OCI-LY1 (cell line): ENCODE measurements around the gene ATP5F1D.

Source experiments
- H2AFZ ChIP-seq: fragments of 200-600 bp; sonication (generic), shearing (Covaris generic); 2 replicates; pipeline ENCODE4 v1.6.0; 2014; ENCODE audit warnings: antibody characterized with exemption, mild to moderate bottlenecking, low read length
- H3F3A ChIP-seq: fragments of 200-600 bp; sonication (generic), shearing (Covaris generic); 2 replicates; pipeline ENCODE4 v1.6.0; 2014; ENCODE audit warnings: mild to moderate bottlenecking, antibody characterized with exemption, low read length, moderate library complexity; ENCODE audit not compliant: insufficient read depth
- H3K27ac ChIP-seq: fragments of 200-600 bp; sonication (generic); 2 replicates; pipeline ENCODE4 v1.5.1; 2014; ENCODE audit warnings: low read length, mixed run types, mild to moderate bottlenecking, low read depth; ENCODE audit not compliant: poor library complexity, severe bottlenecking
- H3K27me3 ChIP-seq: fragments of 200-600 bp; sonication (generic); 2 replicates; pipeline ENCODE4 v1.6.0; 2014; ENCODE audit warnings: antibody characterized with exemption, mild to moderate bottlenecking, low read length, moderate library complexity; ENCODE audit not compliant: insufficient read depth
- H3K36me3 ChIP-seq: fragments of 200-600 bp; sonication (generic); 2 replicates; pipeline ENCODE4 v1.6.1; 2014; ENCODE audit warnings: mild to moderate bottlenecking, antibody characterized with exemption, low read length, moderate library complexity, mixed read lengths; ENCODE audit not compliant: insufficient read depth
- H3K4me1 ChIP-seq: fragments of 200-600 bp; sonication (generic); 2 replicates; pipeline ENCODE4 v1.5.1; 2014; ENCODE audit warnings: mild to moderate bottlenecking, low read length, moderate library complexity; ENCODE audit not compliant: insufficient read depth, severe bottlenecking
- H3K4me2 ChIP-seq: fragments of 200-600 bp; sonication (generic), shearing (Covaris generic); 2 replicates; pipeline ENCODE4 v1.6.1; 2014; ENCODE audit warnings: low read length
- H3K4me3 ChIP-seq: fragments of 200-600 bp; sonication (generic); 2 replicates; pipeline ENCODE4 v1.5.1; 2014; ENCODE audit warnings: low read length, low read depth, mild to moderate bottlenecking, mixed read lengths; ENCODE audit not compliant: poor library complexity, severe bottlenecking
- H3K79me2 ChIP-seq: fragments of 200-600 bp; shearing (Covaris generic); 2 replicates; pipeline ENCODE4 v1.6.1; 2016; ENCODE audit warnings: mixed run types, low read length, mixed read lengths; ENCODE audit not compliant: insufficient read depth
- H3K9ac ChIP-seq: fragments of 200-600 bp; sonication (generic), shearing (Covaris generic); 2 replicates; pipeline ENCODE4 v1.6.1; 2014; ENCODE audit warnings: mild to moderate bottlenecking, low read length, mixed read lengths
- H3K9me2 ChIP-seq: fragments of 200-600 bp; sonication (generic), shearing (Covaris generic); 2 replicates; pipeline ENCODE4 v1.6.1; 2014; ENCODE audit warnings: low read depth, mild to moderate bottlenecking, low read length, mixed read lengths
- H3K9me3 ChIP-seq: fragments of 200-600 bp; shearing (Covaris generic); 2 replicates; pipeline ENCODE4 v1.6.1; 2014; ENCODE audit warnings: low read length, mixed read lengths
- H4K20me1 ChIP-seq: fragments of 200-600 bp; sonication (generic), shearing (Covaris generic); 2 replicates; pipeline ENCODE4 v1.6.0; 2016; ENCODE audit warnings: mild to moderate bottlenecking, low read length; ENCODE audit not compliant: insufficient read depth
- CTCF ChIP-seq: fragments of 200-600 bp; sonication (generic), shearing (Covaris generic); IDR thresholded peaks from 2 replicates; pipeline ENCODE4 v1.5.1; 2017; ENCODE audit warnings: mild to moderate bottlenecking, antibody characterized with exemption, low read length, moderate library complexity, mixed read lengths
- EZH2 ChIP-seq: fragments of 200-600 bp; sonication (generic), shearing (Covaris generic); IDR thresholded peaks from 2 replicates; pipeline ENCODE4 v1.8.0; 2017; ENCODE audit warnings: borderline replicate concordance, mixed run types, mild to moderate bottlenecking, antibody characterized with exemption, low read length, moderate library complexity, mixed read lengths

ATP5F1D gene

DNA sequence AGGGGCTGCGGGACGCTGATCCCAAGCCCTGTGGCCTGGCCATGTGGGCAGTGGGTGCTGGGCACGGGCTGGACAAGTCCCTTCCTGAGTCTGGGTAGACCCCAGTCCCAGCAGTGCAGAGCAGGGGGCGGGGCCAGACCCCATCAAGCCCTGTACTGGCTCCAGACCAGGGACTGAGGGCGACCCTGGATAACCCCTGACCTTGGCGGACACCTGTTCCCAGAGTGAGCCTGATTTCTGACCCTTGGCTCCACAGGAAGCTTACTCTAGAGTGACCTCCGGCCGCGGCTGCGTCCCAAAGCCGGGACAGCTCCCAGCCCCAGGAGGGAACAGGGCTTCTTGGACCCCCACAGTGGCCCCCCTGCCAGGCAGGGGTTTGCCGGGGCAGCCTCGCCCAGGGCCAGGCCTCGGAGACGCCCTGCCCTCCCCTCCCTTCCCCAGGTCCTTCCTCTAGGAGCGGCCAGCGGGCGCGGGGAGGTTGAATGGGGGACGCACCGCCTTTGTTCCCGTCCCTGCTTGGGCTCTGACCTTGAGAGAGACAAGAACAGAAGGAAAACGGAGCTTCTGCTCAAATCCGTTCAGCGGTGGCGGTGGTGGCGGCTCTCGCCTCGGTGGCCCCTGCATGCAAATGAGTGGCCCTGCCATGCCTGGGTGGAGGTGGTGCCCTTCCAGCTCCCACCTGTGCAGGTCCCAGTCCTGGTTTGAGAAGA, 41.8 kb downstream of the ATP5F1D start:
- H3F3A ChIP-seq = no peaks in the 10 kb centered on the region

DNA sequence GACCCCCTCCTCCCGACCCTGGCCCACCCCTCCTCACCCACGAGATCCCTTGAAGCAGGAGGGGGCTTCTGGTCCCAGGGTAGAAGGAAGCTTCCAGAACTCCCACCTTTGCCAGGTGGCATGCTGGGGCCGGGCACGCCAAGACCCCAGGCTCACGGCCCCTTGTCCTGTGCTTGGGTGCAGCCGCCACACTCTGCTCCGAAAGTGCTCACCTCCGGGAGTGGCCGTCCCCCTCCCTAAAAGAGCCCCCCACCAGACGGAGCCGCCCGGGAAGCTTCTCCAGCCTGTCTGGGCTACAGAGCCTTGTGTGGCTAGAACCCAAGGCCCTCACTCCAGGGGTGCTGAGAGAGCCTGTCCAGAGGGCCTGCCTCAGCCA, 42.4 kb downstream of the ATP5F1D start:
- Histone ChIP-seq H3K4me2 (no peak overlapping the region), H3K27ac (no peak overlapping the region), H3K9ac (no peak overlapping the region), H3K4me3 (no peak overlapping the region), H3K9me2 (no peaks in the 10 kb centered on the region), H3K27me3 (0 out of 2 replicates have a peak, but pooled peaks cover 9% of the 10 kb centered on the region), H3F3A (no peaks in the 10 kb centered on the region), H3K36me3 (peaks cover 21% of the 10 kb centered on the region), H3K9me3 (no peaks in the 10 kb centered on the region), H4K20me1 (no peaks in the 10 kb centered on the region), H2AFZ (no peak overlapping the region), H3K79me2 (no peaks in the 10 kb centered on the region), H3K4me1 (no peaks in the 10 kb centered on the region)
- TF ChIP-seq CTCF = no peak
- no peak for TF ChIP-seq EZH2

More for the DNA sequence above, 41.8 kb downstream of the ATP5F1D start:
- no peak overlapping the region for H3K4me3 ChIP-seq
- TF ChIP-seq CTCF (no peak), EZH2 (no peak)
- H3K9me3 ChIP-seq = no peaks in the 10 kb centered on the region
- H2AFZ ChIP-seq = no peak overlapping the region
- no peak overlapping the region for H3K27ac ChIP-seq
- H3K27me3 ChIP-seq = 0 out of 2 replicates have a peak, but pooled peaks cover 6% of the 10 kb centered on the region
- H3K4me1 ChIP-seq = no peaks in the 10 kb centered on the region
- no peaks in the 10 kb centered on the region for H4K20me1 ChIP-seq
- peaks cover 26% of the 10 kb centered on the region for H3K36me3 ChIP-seq
- no peaks in the 10 kb centered on the region for H3K79me2 ChIP-seq
- no peak overlapping the region for H3K4me2 ChIP-seq
- H3K9ac ChIP-seq = no peak overlapping the region
- H3K9me2 ChIP-seq = no peaks in the 10 kb centered on the region

- H3K27me3 ChIP-seq = 0 out of 2 replicates have a peak, but pooled peaks cover 14% of the 10 kb centered on the region
- TF ChIP-seq EZH2 (no peak), CTCF (no peak)
- H3K4me1 ChIP-seq = no peaks in the 10 kb centered on the region
- no peaks in the 10 kb centered on the region for H4K20me1 ChIP-seq
- no peak overlapping the region for H2AFZ ChIP-seq
- no peaks in the 10 kb centered on the region for H3K9me2 ChIP-seq
- H3K4me3 ChIP-seq = no peak overlapping the region
- no peak overlapping the region for H3K4me2 ChIP-seq
- H3K79me2 ChIP-seq = no peaks in the 10 kb centered on the region
- H3K36me3 ChIP-seq = peaks cover 15% of the 10 kb centered on the region
- H3K9ac ChIP-seq = no peak overlapping the region
- no peak overlapping the region for H3K27ac ChIP-seq
- H3F3A ChIP-seq = no peaks in the 10 kb centered on the region
- H3K9me3 ChIP-seq = no peaks in the 10 kb centered on the region
Measured at GRCh38 chr19:1284293-1284978, 42.9 kb downstream of the ATP5F1D start.
